SK-N-SH treated with all-trans-retinoic acid at 6 μM for 48 hours (cell line): Measurements from ENCODE around the gene ACOT7.

Experiments
- ATAC-seq: fragments of 200-7000 bp; cut with Tn5 transposase; 3 replicates; pipeline ENCODE4 v1.9.1; 2020; ENCODE audit warnings: mild to moderate bottlenecking, moderate library complexity
- ARNTL ChIP-seq: fragments of 450-650 bp; formaldehyde crosslinking; IDR thresholded peaks from 2 replicates; pipeline ENCODE4 v1.5.0; 2020; ENCODE audit warnings: low read depth, mild to moderate bottlenecking, moderate library complexity, borderline replicate concordance
- BACH2 ChIP-seq: fragments of 250-450 bp; sonication (Bioruptor Pico); IDR thresholded peaks from 2 replicates; pipeline ENCODE4 v1.9.0; 2021; ENCODE audit warnings: mild to moderate bottlenecking, borderline replicate concordance
- CSDC2 ChIP-seq: fragments of 250-450 bp; sonication (Bioruptor Pico); IDR thresholded peaks from 2 replicates; pipeline ENCODE4 v1.5.0; 2020; ENCODE audit warnings: mild to moderate bottlenecking, moderate library complexity
- GLIS3 ChIP-seq: fragments of 250-450 bp; sonication (Bioruptor Pico); IDR thresholded peaks from 2 replicates; pipeline ENCODE4 v1.5.0; 2020; ENCODE audit warnings: mild to moderate bottlenecking, moderate library complexity
- ISL1 ChIP-seq: fragments of 250-450 bp; sonication (Bioruptor Pico); IDR thresholded peaks from 2 replicates; pipeline ENCODE4 v2.1.2; 2022; ENCODE audit warnings: mild to moderate bottlenecking, moderate library complexity
- OSR1 ChIP-seq: fragments of 250-450 bp; sonication (Bioruptor Pico); IDR thresholded peaks from 2 replicates; pipeline ENCODE4 v1.8.0; 2022; ENCODE audit warnings: moderate library complexity, mild to moderate bottlenecking, inconsistent platforms
- RARB ChIP-seq: fragments of 250-450 bp; sonication (Bioruptor Pico); IDR thresholded peaks from 2 replicates; pipeline ENCODE4 v1.8.0; 2021; ENCODE audit warnings: mild to moderate bottlenecking, moderate library complexity
- SNAI2 ChIP-seq: fragments of 250-450 bp; sonication (Bioruptor Pico); IDR thresholded peaks from 2 replicates; pipeline ENCODE4 v1.5.0; 2020; ENCODE audit warnings: mild to moderate bottlenecking, moderate library complexity
- TCF4 ChIP-seq: fragments of 250-450 bp; sonication (Bioruptor Pico); IDR thresholded peaks from 2 replicates; pipeline ENCODE4 v1.8.0; 2021; ENCODE audit warnings: mild to moderate bottlenecking, moderate library complexity, borderline replicate concordance
- TOX ChIP-seq: fragments of 250-450 bp; sonication (Bioruptor Pico); IDR thresholded peaks from 2 replicates; pipeline ENCODE4 v1.8.0; 2021; ENCODE audit warnings: mild to moderate bottlenecking, moderate library complexity, borderline replicate concordance
- TSHZ2 ChIP-seq: fragments of 250-450 bp; sonication (Bioruptor Pico); IDR thresholded peaks from 2 replicates; pipeline ENCODE4 v1.5.0; 2020; ENCODE audit warnings: mild to moderate bottlenecking, moderate library complexity
- ZC3H10 ChIP-seq: fragments of 250-450 bp; sonication (Bioruptor Pico); IDR thresholded peaks from 2 replicates; pipeline ENCODE4 v1.5.1; 2021; ENCODE audit warnings: mild to moderate bottlenecking, moderate library complexity
- ZFP3 ChIP-seq: fragments of 250-450 bp; sonication (Bioruptor Pico); IDR thresholded peaks from 2 replicates; pipeline ENCODE4 v1.5.0; 2020; ENCODE audit warnings: mild to moderate bottlenecking, moderate library complexity
- ZFP30 ChIP-seq: fragments of 450-650 bp; formaldehyde crosslinking; IDR thresholded peaks from 2 replicates; pipeline ENCODE4 v1.5.0; 2022; ENCODE audit warnings: mild to moderate bottlenecking, moderate library complexity
- ZNF565 ChIP-seq: fragments of 450-650 bp; formaldehyde crosslinking; conservative IDR thresholded peaks from 2 replicates; pipeline ENCODE4 v1.5.0; 2020; ENCODE audit warnings: low read depth, mild to moderate bottlenecking, moderate library complexity
- ZNF70 ChIP-seq: fragments of 450-650 bp; formaldehyde crosslinking; IDR thresholded peaks from 2 replicates; pipeline ENCODE4 v1.5.0; 2020; ENCODE audit warnings: mild to moderate bottlenecking, moderate library complexity
- ZNF8 ChIP-seq: fragments of 450-650 bp; formaldehyde crosslinking; IDR thresholded peaks from 2 replicates; pipeline ENCODE4 v1.5.0; 2020; ENCODE audit warnings: mild to moderate bottlenecking, moderate library complexity
- TF ChIP-seq, protein P1 (sequence below): fragments of 250-450 bp; sonication (Bioruptor Pico); IDR thresholded peaks from 2 replicates; pipeline ENCODE4 v1.8.0; 2020; ENCODE audit warnings: mild to moderate bottlenecking, moderate library complexity, borderline replicate concordance

ACOT7 gene

DNA sequence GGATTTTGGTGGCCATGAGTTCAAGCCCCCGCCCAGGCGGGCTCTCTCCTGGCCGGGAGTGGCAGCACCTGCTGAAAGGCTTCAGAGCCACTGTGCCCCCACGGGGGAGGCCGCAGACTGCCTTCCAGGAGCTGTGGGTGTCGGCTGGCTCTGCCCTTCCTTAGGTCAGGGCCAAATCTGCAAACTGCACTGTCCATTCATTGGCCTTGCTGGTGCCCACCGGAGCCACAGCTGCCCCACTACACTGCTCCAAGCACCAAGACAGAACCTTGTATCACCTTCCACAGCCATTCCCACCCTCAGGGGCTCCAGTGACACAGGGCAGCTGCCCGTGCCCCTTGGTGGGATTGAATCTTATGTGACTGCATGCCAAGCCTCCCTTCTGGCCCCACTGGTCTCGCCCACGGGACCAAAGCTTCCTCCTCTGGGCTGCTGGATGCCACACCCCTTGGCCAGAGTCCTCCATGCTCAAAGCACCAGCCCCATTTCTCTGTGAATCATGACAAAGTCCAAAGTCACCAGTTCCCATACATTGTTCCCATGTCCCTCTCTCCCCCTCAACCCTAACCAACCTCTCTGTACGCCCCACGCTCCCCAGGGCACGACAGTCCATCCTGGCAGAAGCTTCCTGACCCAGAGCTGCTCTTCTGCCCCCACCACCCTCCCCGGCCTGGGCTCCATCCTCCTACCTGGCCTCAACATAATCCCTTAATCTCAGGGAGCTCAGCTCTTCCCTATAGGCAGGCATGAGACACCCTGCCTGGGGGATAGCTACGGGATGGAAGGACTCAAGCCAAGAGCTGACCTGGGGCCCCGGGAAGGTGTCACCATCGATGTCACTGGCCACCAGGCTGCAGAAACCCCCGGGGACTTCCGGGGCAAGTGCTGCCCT lies 111.8 kb downstream of the ACOT7 start:
- ATAC-seq: no peak
- TF ChIP-seq TOX (CRISPR knock-in tag): no peak
- no peak for TF ChIP-seq ZNF565 (CRISPR knock-in tag)
- TF ChIP-seq, protein P1, sequence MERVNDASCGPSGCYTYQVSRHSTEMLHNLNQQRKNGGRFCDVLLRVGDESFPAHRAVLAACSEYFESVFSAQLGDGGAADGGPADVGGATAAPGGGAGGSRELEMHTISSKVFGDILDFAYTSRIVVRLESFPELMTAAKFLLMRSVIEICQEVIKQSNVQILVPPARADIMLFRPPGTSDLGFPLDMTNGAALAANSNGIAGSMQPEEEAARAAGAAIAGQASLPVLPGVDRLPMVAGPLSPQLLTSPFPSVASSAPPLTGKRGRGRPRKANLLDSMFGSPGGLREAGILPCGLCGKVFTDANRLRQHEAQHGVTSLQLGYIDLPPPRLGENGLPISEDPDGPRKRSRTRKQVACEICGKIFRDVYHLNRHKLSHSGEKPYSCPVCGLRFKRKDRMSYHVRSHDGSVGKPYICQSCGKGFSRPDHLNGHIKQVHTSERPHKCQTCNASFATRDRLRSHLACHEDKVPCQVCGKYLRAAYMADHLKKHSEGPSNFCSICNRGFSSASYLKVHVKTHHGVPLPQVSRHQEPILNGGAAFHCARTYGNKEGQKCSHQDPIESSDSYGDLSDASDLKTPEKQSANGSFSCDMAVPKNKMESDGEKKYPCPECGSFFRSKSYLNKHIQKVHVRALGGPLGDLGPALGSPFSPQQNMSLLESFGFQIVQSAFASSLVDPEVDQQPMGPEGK (CRISPR knock-in tag): no peak
- TF ChIP-seq ZC3H10 (CRISPR knock-in tag): no peak
- no peak for TF ChIP-seq ZNF70 (CRISPR knock-in tag)
- TF ChIP-seq ZNF8 (CRISPR knock-in tag): no peak
- no peak for TF ChIP-seq OSR1 (CRISPR knock-in tag)
- no peak for TF ChIP-seq CSDC2 (CRISPR knock-in tag)
- no peak for TF ChIP-seq TCF4 (CRISPR knock-in tag)
- no peak for TF ChIP-seq ZFP30
- TF ChIP-seq GLIS3 (CRISPR knock-in tag): no peak
- TF ChIP-seq, all 23 proteins: peak for 0

DNA sequence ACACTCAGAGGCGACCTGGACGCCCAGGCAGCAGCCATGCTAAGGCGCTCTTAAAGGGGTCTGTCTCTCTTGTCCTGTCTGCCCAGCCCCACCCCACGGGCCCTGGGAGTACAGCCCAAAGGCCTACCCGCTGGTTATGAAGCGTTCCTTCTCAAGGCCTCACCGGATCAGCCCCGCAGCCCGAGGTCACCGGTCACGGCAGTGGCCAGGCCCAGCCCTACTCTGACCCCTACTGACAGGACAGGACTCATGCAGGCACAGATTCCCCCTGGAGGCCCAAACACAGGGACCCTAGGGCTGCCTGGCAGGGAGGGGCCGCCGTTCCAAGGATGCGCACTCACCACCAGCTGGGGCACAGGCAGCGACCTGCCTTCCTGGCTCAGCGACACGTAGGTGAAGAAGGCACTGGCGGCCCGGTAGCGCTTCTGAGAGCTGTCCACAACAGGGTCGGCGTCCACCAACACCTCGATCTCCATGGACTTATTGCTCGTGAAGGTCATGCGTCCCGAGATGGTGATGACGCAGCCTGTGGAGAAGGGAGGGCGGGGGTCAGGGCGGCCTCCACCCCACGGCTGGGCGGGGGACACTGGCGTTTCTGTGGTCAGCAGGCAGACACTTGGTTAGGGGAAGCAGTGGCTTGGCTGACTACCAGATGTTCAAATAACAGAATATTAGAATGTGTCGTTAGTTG lies 112.7 kb downstream of the ACOT7 start:
- ATAC-seq: peak; percentile 58
- TF ChIP-seq TSHZ2 (CRISPR knock-in tag) (no peak), ZNF565 (CRISPR knock-in tag) (no peak), ARNTL (CRISPR knock-in tag) (no peak), TOX (CRISPR knock-in tag) (no peak)

- no peak for TF ChIP-seq GLIS3 (CRISPR knock-in tag)
- no peak for TF ChIP-seq ZNF8 (CRISPR knock-in tag)
- no peak for TF ChIP-seq TCF4 (CRISPR knock-in tag)
- ATAC-seq: no peak
These were observed 113.8 kb downstream of the ACOT7 start for GRCh38 chr1:6279613-6280383.

GRCh38 chr1:6279066-6279465 lies 114.5 kb downstream of the ACOT7 start:
- ATAC-seq: no peak
- TF ChIP-seq TOX (CRISPR knock-in tag) (no peak), SNAI2 (no peak), ZFP3 (CRISPR knock-in tag) (no peak), TSHZ2 (CRISPR knock-in tag) (no peak), RARB (CRISPR knock-in tag) (no peak), BACH2 (no peak), TCF4 (CRISPR knock-in tag) (no peak), ZNF70 (CRISPR knock-in tag) (no peak), OSR1 (CRISPR knock-in tag) (no peak), ISL1 (no peak), ARNTL (CRISPR knock-in tag) (no peak)
